ENCODE results near the gene CFLAR.

The CFLAR gene

GRCh38 chr2:201223089-201224073 is 107.4 kb downstream of the CFLAR start:
- no peak for DNase-seq

Measured in NCI-H2029 (cell line).